Stimulated activated CD8-positive, alpha-beta memory T cell treated with anti-CD3 and anti-CD28 coated beads, Interleukin-15, amount 100 ng/mL, for 48 hours (primary cell): ENCODE measurements around the gene TMEM63B.
"Not testable (repeated sequence)": the region's sequence is repeated elsewhere in the genome, so short reads cannot be mapped to it uniquely, and the experiment has no call there.

ENCODE experiments used
- DNase-seq, 2 donors: peaks; one replicate each; pipeline ENCODE4 v3.0.0-alpha.2; 2020; ENCODE audit warnings: low read depth in 2 of 2

Gene TMEM63B

GRCh38 chr6:44193307-44193910 lies 66.1 kb downstream of the TMEM63B start:
- DNase-seq: no peak

GRCh38 chr6:44194326-44194725 lies 67.0 kb downstream of the TMEM63B start:
- DNase-seq: no peak

GRCh38 chr6:44196351-44196750 lies 69.0 kb downstream of the TMEM63B start:
- not testable (repeated sequence) for DNase-seq

- no peak for DNase-seq
Observed at GRCh38 chr6:44198684-44199083, 71.3 kb downstream of the TMEM63B start.

- DNase-seq: no peak
Observed at GRCh38 chr6:44199883-44200282, 72.5 kb downstream of the TMEM63B start.

GRCh38 chr6:44201200-44201599 lies 73.8 kb downstream of the TMEM63B start:
- no peak for DNase-seq

- DNase-seq: no peak
Observed at GRCh38 chr6:44201638-44202303, 74.4 kb downstream of the TMEM63B start.

- no peak for DNase-seq
Observed at GRCh38 chr6:44202332-44202971, 75.1 kb downstream of the TMEM63B start.

- no peak for DNase-seq
Observed at GRCh38 chr6:44202972-44203750, 75.8 kb downstream of the TMEM63B start.

- no peak for DNase-seq
Observed at GRCh38 chr6:44203955-44204354, 76.6 kb downstream of the TMEM63B start.
